Urinary bladder (tissue), 4 donors: ENCODE results near the gene NRGN. TPM values are rescaled to one million over a fixed set of nuclear protein-coding genes. Genes with fewer than 3 reads are reported as not detected.

Experiments
- DNase-seq: peaks from one replicate; pipeline ENCODE4 v3.0.0-alpha.2; 2015; ENCODE audit errors: extremely low spot score
- H3K27ac ChIP-seq: one replicate; pipeline ENCODE4 v1.5.1; 2013; ENCODE audit warnings: low read depth, mild to moderate bottlenecking, moderate library complexity
- H3K36me3 ChIP-seq: one replicate; pipeline ENCODE4 v1.6.1; 2013; ENCODE audit warnings: mild to moderate bottlenecking, moderate library complexity; ENCODE audit not compliant: insufficient read depth
- H3K4me1 ChIP-seq: one replicate; pipeline ENCODE4 v1.6.1; 2013; ENCODE audit warnings: mild to moderate bottlenecking, moderate library complexity; ENCODE audit not compliant: insufficient read depth
- H3K4me3 ChIP-seq: one replicate; pipeline ENCODE4 v1.5.1; 2013; ENCODE audit warnings: low read depth, low read length
- WGBS: extraction: QIAGEN DNeasy Blood & Tissue Kit; methylation state at CpG from one replicate; pipeline ENCODE4 v1.1.7; 2013; 5-methylcytosine and 5-hydroxymethylcytosine counted together
- polyA plus RNA-seq: library from polyadenylated mRNA; stranded (reverse); fragments of 200-250 nt; gene quantifications from one replicate; pipeline ENCODE4 v1.2.3, GENCODE V29; 2013
- total RNA-seq: library from RNA; depleted of rRNA; stranded (reverse); fragments of >200 nt; gene quantifications from one replicate; pipeline ENCODE4 v1.2.3, GENCODE V29; 2014
- donor health status: healthy with polysubstance abuse.
- donor health status: healthy.

NRGN gene
- 0.37 TPM for total RNA-seq
- polyA plus RNA-seq = 5.1 TPM

GRCh38 chr11:124739479-124740276, at the start of gene NRGN:
TSS of gene NRGN (plus strand) at chr11:124739942. CDS start at chr11:124740085, 143 bp downstream.
- 1% methylated on average over 59 of the region's 59 CpGs for WGBS
- no peak within 1 kb of the TSS for H3K27ac ChIP-seq
- DNase-seq = peak; percentile 83
- H3K4me1 ChIP-seq = no peaks in the 10 kb centered on the region
- H3K4me3 ChIP-seq = peak within 1 kb of the TSS; percentile 49
- no peaks in the 10 kb centered on the region for H3K36me3 ChIP-seq

GRCh38 chr11:124693142-124693541, 46.6 kb upstream of the NRGN start:
- no peak for DNase-seq
- WGBS = 89% methylated on average over 2 of the region's 2 CpGs

GRCh38 chr11:124699547-124699946, 40.2 kb upstream of the NRGN start:
- DNase-seq = no peak
- Histone ChIP-seq H3K36me3 (no peaks in the 10 kb centered on the region), H3K4me1 (no peaks in the 10 kb centered on the region), H3K4me3 (no peak overlapping the region), H3K27ac (no peak overlapping the region)
- WGBS = 82% methylated on average over 1 of the region's 1 CpG

More at GRCh38 chr11:124693142-124693541, 46.6 kb upstream of the NRGN start:
- Histone ChIP-seq H3K36me3 (no peaks in the 10 kb centered on the region), H3K4me3 (no peak overlapping the region), H3K27ac (no peak overlapping the region), H3K4me1 (no peaks in the 10 kb centered on the region)

DNA sequence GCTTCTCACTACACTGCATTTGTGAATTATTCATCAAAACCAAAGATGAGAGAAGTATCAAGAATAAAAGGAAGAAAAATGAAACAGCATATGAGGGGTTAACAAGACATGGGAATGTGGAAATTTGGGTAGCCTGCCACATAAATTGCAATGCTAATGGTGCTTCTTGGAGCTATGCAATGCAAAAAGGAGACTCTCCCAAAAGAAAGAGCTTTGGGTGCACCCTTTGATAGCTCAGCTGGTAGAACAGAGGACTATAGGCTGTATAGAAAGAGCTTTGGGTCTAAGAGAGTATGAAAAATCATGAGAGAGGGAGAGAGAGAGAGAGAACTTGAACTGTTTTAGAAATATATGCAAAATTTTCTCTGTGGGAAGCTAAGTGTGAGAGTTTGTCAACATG, 39.7 kb upstream of the NRGN start:
- Histone ChIP-seq H3K4me1 (no peaks in the 10 kb centered on the region), H3K36me3 (no peaks in the 10 kb centered on the region), H3K27ac (no peak overlapping the region), H3K4me3 (no peak overlapping the region)
- DNase-seq = no peak

DNA sequence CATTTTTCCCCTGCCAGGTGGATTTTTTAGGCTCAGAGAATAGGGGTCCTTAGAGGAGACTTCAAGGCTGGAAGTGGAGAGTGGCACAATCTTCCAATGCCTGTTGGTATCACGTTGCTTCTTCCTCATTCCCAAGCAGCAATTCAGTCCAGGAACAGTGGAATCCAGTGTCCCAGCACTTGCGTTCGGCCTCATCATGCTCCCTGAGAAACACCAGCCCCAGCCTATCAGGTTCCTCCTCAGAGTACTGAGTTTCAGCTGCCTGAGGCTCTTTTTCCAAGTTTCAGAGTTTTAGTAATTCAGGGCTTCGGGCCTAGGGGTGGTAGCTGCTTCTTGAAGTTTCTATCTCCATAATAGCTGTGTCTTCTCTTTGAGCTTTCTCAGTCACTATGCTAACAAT, 31.9 kb upstream of the NRGN start:
- DNase-seq = no peak
- Histone ChIP-seq H3K4me3 (no peak overlapping the region), H3K4me1 (no peaks in the 10 kb centered on the region), H3K27ac (no peak overlapping the region), H3K36me3 (no peaks in the 10 kb centered on the region)
- WGBS = 85% methylated on average over 4 of the region's 4 CpGs

DNA sequence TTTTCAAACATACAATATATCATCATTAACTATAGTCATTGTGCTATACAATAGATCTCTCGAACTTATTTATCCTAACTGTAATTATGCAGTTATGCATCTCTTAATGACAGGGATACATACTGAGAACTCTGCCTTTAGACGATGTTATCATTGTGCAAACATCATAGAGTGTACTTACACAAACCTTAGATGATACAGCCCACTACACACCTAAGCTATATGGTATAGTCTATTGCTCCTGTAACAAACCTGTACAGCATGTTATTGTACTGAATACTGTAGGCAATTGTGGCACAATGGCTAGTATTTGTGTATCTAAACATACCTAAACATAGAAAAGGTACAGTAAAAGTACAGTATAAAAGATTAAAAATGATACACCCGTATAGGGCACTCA, 27.4 kb upstream of the NRGN start:
- no peak for DNase-seq
- WGBS = 83% methylated on average over 3 of the region's 3 CpGs
- no peak overlapping the region for H3K27ac ChIP-seq
- H3K4me1 ChIP-seq = no peaks in the 10 kb centered on the region
- no peak overlapping the region for H3K4me3 ChIP-seq
- H3K36me3 ChIP-seq = no peaks in the 10 kb centered on the region

GRCh38 chr11:124716591-124716990, 23.2 kb upstream of the NRGN start:
- Histone ChIP-seq H3K36me3 (no peaks in the 10 kb centered on the region), H3K4me3 (no peak overlapping the region), H3K27ac (no peak overlapping the region), H3K4me1 (no peaks in the 10 kb centered on the region)
- 51% methylated on average over 3 of the region's 3 CpGs for WGBS
- DNase-seq = no peak

DNA sequence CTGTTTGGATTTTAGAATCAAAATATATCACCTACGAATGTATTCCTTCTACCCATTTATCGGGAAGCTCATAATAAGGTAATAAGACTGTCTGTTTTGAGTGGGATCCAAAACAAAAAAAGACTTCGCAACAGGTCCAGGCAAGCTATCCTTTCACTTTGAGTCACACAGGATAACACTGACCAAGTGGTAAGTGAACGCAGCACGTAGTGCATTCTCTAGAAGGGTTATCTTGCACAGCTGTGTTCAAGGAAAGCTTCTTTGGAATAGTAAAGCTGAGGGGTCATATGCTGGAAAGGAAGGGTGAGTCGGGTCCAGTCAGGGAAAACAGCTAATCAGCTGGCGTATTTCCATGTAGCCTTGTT, 22.3 kb upstream of the NRGN start:
- Histone ChIP-seq H3K27ac (no peak overlapping the region), H3K36me3 (no peaks in the 10 kb centered on the region), H3K4me1 (no peaks in the 10 kb centered on the region), H3K4me3 (no peak overlapping the region)
- 40% methylated on average over 7 of the region's 7 CpGs for WGBS
- no peak for DNase-seq

DNA sequence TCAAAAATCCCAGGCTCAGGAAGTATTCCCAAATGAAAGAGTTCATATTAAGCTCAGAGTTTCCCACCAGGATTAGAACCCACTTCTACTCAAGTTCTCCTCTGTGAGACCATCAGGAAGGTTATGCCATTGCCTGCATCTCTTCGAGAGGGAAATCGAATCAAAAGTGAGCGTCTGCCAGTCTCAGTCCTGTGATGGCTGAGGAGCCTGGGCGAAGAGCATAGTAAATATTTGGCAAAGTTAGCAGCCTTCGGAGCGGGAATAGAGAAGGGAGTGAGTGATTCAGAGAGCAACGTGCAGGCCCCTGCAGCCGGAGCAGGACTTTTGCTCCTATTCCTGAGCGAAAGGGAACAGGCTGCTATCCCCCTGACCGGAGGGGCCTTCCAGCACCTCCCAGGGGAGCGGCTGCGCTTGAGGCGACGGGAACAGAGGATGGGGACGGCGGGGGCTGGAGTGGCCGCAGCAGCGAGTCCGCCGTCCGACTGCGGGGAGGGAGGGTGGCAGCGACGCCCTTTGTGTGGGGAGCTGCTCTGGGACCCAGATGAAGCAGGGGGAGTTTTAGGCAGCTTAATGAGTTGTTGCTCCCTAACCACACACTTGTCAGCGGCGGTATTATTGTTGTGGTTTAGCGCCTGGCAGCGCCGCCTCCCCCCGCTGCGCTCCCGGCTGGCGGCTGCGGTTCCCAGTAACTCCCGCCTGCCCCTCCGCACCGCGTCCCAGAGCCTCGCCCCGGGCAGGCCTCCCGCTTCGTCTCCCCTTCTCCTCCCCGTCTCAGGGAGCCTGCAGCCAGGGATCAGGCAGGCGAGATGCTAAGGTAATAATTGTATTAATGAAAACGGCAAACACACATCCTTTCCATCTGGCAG, 21.7 kb upstream of the NRGN start:
- H3K36me3 ChIP-seq = no peaks in the 10 kb centered on the region
- no peak overlapping the region for H3K27ac ChIP-seq
- H3K4me3 ChIP-seq = peak overlapping the region; percentile 5
- no peak for DNase-seq
- no peaks in the 10 kb centered on the region for H3K4me1 ChIP-seq
- WGBS = 1% methylated on average over 45 of the region's 45 CpGs

GRCh38 chr11:124718801-124719200, 20.9 kb upstream of the NRGN start:
- DNase-seq = no peak
- Histone ChIP-seq H3K27ac (no peak overlapping the region), H3K36me3 (no peaks in the 10 kb centered on the region), H3K4me3 (no peak overlapping the region), H3K4me1 (no peaks in the 10 kb centered on the region)
- 31% methylated on average over 14 of the region's 14 CpGs for WGBS

GRCh38 chr11:124719534-124719933, 20.2 kb upstream of the NRGN start:
- H3K27ac ChIP-seq = no peak overlapping the region
- no peak for DNase-seq
- WGBS = 39% methylated on average over 2 of the region's 2 CpGs
- no peaks in the 10 kb centered on the region for H3K36me3 ChIP-seq
- H3K4me3 ChIP-seq = no peak overlapping the region
- no peaks in the 10 kb centered on the region for H3K4me1 ChIP-seq

DNA sequence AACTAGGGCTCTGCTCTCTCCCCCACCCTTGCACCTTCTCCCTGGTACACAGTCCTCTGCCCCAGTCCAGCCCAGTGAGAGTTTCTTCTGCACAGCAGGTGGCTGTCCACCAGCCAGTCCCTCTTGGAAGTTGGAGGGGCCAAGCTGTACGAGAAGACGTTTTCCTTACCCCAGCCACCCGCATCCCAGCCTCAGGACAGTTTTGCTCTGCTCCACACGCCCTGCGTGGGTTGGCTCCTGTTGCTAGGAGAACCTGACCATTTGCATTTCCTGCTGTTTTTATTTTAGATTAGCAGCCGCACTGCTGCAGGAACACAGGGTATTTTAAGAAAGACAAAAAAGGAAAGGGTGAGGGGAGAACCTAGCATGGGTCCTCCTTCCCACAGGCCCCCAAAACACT, 17.6 kb upstream of the NRGN start:
- no peaks in the 10 kb centered on the region for H3K4me1 ChIP-seq
- no peak for DNase-seq
- H3K27ac ChIP-seq = no peak overlapping the region
- 34% methylated on average over 6 of the region's 6 CpGs for WGBS
- H3K4me3 ChIP-seq = no peak overlapping the region
- H3K36me3 ChIP-seq = no peaks in the 10 kb centered on the region

- DNase-seq = no peak
- 27% methylated on average over 14 of the region's 14 CpGs for WGBS
- Histone ChIP-seq H3K36me3 (no peaks in the 10 kb centered on the region), H3K4me1 (no peaks in the 10 kb centered on the region), H3K27ac (no peak overlapping the region), H3K4me3 (no peak overlapping the region)
Observed at GRCh38 chr11:124724979-124725718, 14.6 kb upstream of the NRGN start.
